ENCODE results near the gene GFRA4. TPM values are rescaled to one million over a fixed set of nuclear protein-coding genes. Genes with fewer than 3 reads are reported as not detected.

Gene GFRA4
- total and polyA plus RNA-seq, 4 donors = not detected

- no peak overlapping the region for H3K9ac ChIP-seq (ENCODE audit: insufficient read depth in 1 of 2, low read length in 2 of 2)
- peaks cover 0 to 2% (median 0%) of the 10 kb centered on the region in 5 donors for H3K4me1 ChIP-seq (ENCODE audit: control insufficient read depth in 5 of 5, insufficient read depth in 5 of 5, low read length in 5 of 5)
- no peak for TF ChIP-seq CTCF (IDR thresholded peaks at IDR 0.05; ENCODE audit: control extremely low read depth, extremely low read depth)
- WGBS, 2 donors = 91% methylated on average over 13 of the region's 13 CpGs
- no peaks in the 10 kb centered on the region for H3K9me3 ChIP-seq (ENCODE audit: control insufficient read depth in 4 of 4, insufficient read depth in 3 of 4, low read length in 3 of 4)
- no peak overlapping the region for H3K4me3 ChIP-seq
- H3K27me3 ChIP-seq (ENCODE audit: control insufficient read depth in 3 of 3, insufficient read depth in 3 of 3, low read length in 2 of 3) = no peaks in the 10 kb centered on the region
- DNase-seq (no peak), ATAC-seq (ENCODE audit: insufficient read depth, low FRiP score) (no peak)
- no peak overlapping the region for H3K27ac ChIP-seq (ENCODE audit: low read depth in 1 of 2, low read length in 1 of 2)
- H3K36me3 ChIP-seq (ENCODE audit: control insufficient read depth in 4 of 4, insufficient read depth in 4 of 4, low read length in 4 of 4) = peaks cover 15 to 30% (median 17%) of the 10 kb centered on the region in 4 donors
These were observed 16.5 kb downstream of the GFRA4 start for GRCh38 chr20:3646651-3647050.

- WGBS, 2 donors = 77 to 93% methylated on average over 5 of the region's 5 CpGs
- no peak for DNase-seq
These were observed 17.1 kb downstream of the GFRA4 start for GRCh38 chr20:3646067-3646440.

GRCh38 chr20:3645309-3646066 is 17.7 kb downstream of the GFRA4 start:
- no peak for DNase-seq
- peaks cover 0 to 2% (median 0%) of the 10 kb centered on the region in 5 donors for H3K4me1 ChIP-seq (ENCODE audit: control insufficient read depth in 5 of 5, insufficient read depth in 5 of 5, low read length in 5 of 5)

More at GRCh38 chr20:3646067-3646440, 17.1 kb downstream of the GFRA4 start:
- peaks cover 15 to 26% (median 17%) of the 10 kb centered on the region in 4 donors for H3K36me3 ChIP-seq (ENCODE audit: control insufficient read depth in 4 of 4, insufficient read depth in 4 of 4, low read length in 4 of 4)
- TF ChIP-seq CTCF (IDR thresholded peaks at IDR 0.05; ENCODE audit: control extremely low read depth, extremely low read depth) = no peak
- H3K9ac ChIP-seq (ENCODE audit: insufficient read depth in 1 of 2, low read length in 2 of 2) = no peak overlapping the region
- no peak for ATAC-seq (ENCODE audit: insufficient read depth, low FRiP score)
- no peak overlapping the region for H3K27ac ChIP-seq (ENCODE audit: low read depth in 1 of 2, low read length in 1 of 2)
- H3K9me3 ChIP-seq (ENCODE audit: control insufficient read depth in 4 of 4, insufficient read depth in 3 of 4, low read length in 3 of 4) = no peaks in the 10 kb centered on the region
- peaks cover 0 to 2% (median 0%) of the 10 kb centered on the region in 5 donors for H3K4me1 ChIP-seq (ENCODE audit: control insufficient read depth in 5 of 5, insufficient read depth in 5 of 5, low read length in 5 of 5)
- no peak overlapping the region for H3K4me3 ChIP-seq
- H3K27me3 ChIP-seq (ENCODE audit: control insufficient read depth in 3 of 3, insufficient read depth in 3 of 3, low read length in 2 of 3) = no peaks in the 10 kb centered on the region

More at GRCh38 chr20:3645309-3646066, 17.7 kb downstream of the GFRA4 start:
- 93 to 96% methylated on average over 20 of the region's 20 CpGs for WGBS, 2 donors
- no peaks in the 10 kb centered on the region for H3K9me3 ChIP-seq (ENCODE audit: control insufficient read depth in 4 of 4, insufficient read depth in 3 of 4, low read length in 3 of 4)
- H3K4me3 ChIP-seq = no peak overlapping the region
- H3K27me3 ChIP-seq (ENCODE audit: control insufficient read depth in 3 of 3, insufficient read depth in 3 of 3, low read length in 2 of 3) = no peaks in the 10 kb centered on the region
- no peak for ATAC-seq (ENCODE audit: insufficient read depth, low FRiP score)
- H3K27ac ChIP-seq (ENCODE audit: low read depth in 1 of 2, low read length in 1 of 2) = no peak overlapping the region
- H3K36me3 ChIP-seq (ENCODE audit: control insufficient read depth in 4 of 4, insufficient read depth in 4 of 4, low read length in 4 of 4) = peaks cover 16 to 25% (median 19%) of the 10 kb centered on the region in 4 donors
- H3K9ac ChIP-seq (ENCODE audit: insufficient read depth in 1 of 2, low read length in 2 of 2) = no peak overlapping the region
- TF ChIP-seq CTCF (IDR thresholded peaks at IDR 0.05; ENCODE audit: control extremely low read depth, extremely low read depth) = no peak

Measured in lung (tissue), 12 donors.